BLaER1 treated with 17β-estradiol and CSF1 and Interleukin-3, amounts not matched to agents 10 nM and 100 nM (cell line): ENCODE results near the gene RHOU.

Experiments used
- H3K27ac ChIP-seq, 11 experiments: shearing (Covaris generic); formaldehyde crosslinking; 2 replicates each; pipeline ENCODE4 v1.8.1; 2022
- H3K27me3 ChIP-seq, 11 experiments: shearing (Covaris generic); formaldehyde crosslinking; 2 replicates each; pipeline ENCODE4 v1.8.1; 2022
- H3K36me3 ChIP-seq, 11 experiments: shearing (Covaris generic); formaldehyde crosslinking; 2 replicates each; pipeline ENCODE4 v1.8.1; 2022
- H3K4me1 ChIP-seq, 10 experiments: shearing (Covaris generic); formaldehyde crosslinking; 2 replicates each; pipeline ENCODE4 v1.8.1; 2022
- H3K4me2 ChIP-seq, 11 experiments: shearing (Covaris generic); formaldehyde crosslinking; 2 replicates each; pipeline ENCODE4 v1.8.1; 2022
- H3K4me3 ChIP-seq, 10 experiments: shearing (Covaris generic); formaldehyde crosslinking; 2 replicates each; pipeline ENCODE4 v1.8.1; 2022
- H3K9ac ChIP-seq, 11 experiments: shearing (Covaris generic); formaldehyde crosslinking; 2 replicates each; pipeline ENCODE4 v1.8.1; 2022
- H3K9me3 ChIP-seq, 11 experiments: shearing (Covaris generic); formaldehyde crosslinking; replicated peaks in 1 of 11; 2 replicates each; pipeline ENCODE4 v1.8.1; 2022
- H4K20me1 ChIP-seq, 11 experiments: shearing (Covaris generic); formaldehyde crosslinking; 2 replicates each; pipeline ENCODE4 v1.8.1; 2022
- Cebpa-rat ChIP-seq, 11 experiments: shearing (Covaris generic); IDR thresholded peaks; 2 replicates each; pipeline ENCODE4 v1.8.1; 2022

RHOU gene

GRCh38 chr1:228733576-228733975, 1.7 kb upstream of the RHOU start:
- no peak overlapping the region for H3K27ac ChIP-seq
- H3K4me3 ChIP-seq, result no peak overlapping the region
- H3K27me3 ChIP-seq, result peaks cover 0 to 55% (median 51%) of the 10 kb centered on the region in 11 experiments; a peak in 21 of 22 replicates
- peaks cover 0 to 17% (median 0%) of the 10 kb centered on the region in 11 experiments; a peak in 5 of 22 replicates for H4K20me1 ChIP-seq
- H3K9ac ChIP-seq, result no peak overlapping the region
- H3K4me2 ChIP-seq, result no peak overlapping the region
- H3K4me1 ChIP-seq, result peaks cover 0 to 26% (median 7%) of the 10 kb centered on the region in 10 experiments; a peak in 12 of 20 replicates
- TF ChIP-seq Cebpa-rat (IDR thresholded peaks at IDR 0.05), result no peak
- no peaks in the 10 kb centered on the region for H3K9me3 ChIP-seq
- H3K36me3 ChIP-seq, result peaks cover 0 to 15% (median 0%) of the 10 kb centered on the region in 11 experiments; a peak in 5 of 22 replicates

- Histone ChIP-seq H3K9ac (peak overlapping the region in 5 of 11 experiments; percentile 77 to 96 (median 83); a peak in 10 of 22 replicates), H3K4me2 (peak overlapping the region; percentile 85 to 95 (median 90)), H3K9me3 (no peaks in the 10 kb centered on the region), H3K27ac (peak overlapping the region in 4 of 11 experiments; percentile 80 to 91 (median 82); a peak in 7 of 22 replicates), H4K20me1 (peaks cover 0 to 42% (median 0%) of the 10 kb centered on the region in 11 experiments; a peak in 5 of 22 replicates), H3K4me1 (peaks cover 0 to 42% (median 7%) of the 10 kb centered on the region in 10 experiments; a peak in 12 of 20 replicates), H3K36me3 (peaks cover 0 to 36% (median 0%) of the 10 kb centered on the region in 11 experiments; a peak in 5 of 22 replicates), H3K27me3 (peaks cover 0 to 56% (median 54%) of the 10 kb centered on the region in 11 experiments; a peak in 21 of 22 replicates), H3K4me3 (peak overlapping the region in 9 of 10 experiments; percentile 62 to 81 (median 67); a peak in 19 of 20 replicates)
- no peak for TF ChIP-seq Cebpa-rat (IDR thresholded peaks at IDR 0.05)
Observed at GRCh38 chr1:228735871-228736586, 750 bp downstream of the RHOU start.

- peak overlapping the region in 4 of 10 experiments; percentile 62 to 81 (median 76); a peak in 8 of 20 replicates for H3K4me3 ChIP-seq
Observed at GRCh38 chr1:228736844-228737445, 1.7 kb downstream of the RHOU start.

GRCh38 chr1:228737601-228738041, 2.3 kb downstream of the RHOU start:
- Histone ChIP-seq H3K36me3 (peaks cover 0 to 51% (median 0%) of the 10 kb centered on the region in 11 experiments; a peak in 6 of 22 replicates), H3K4me3 (peak overlapping the region in 3 of 10 experiments; percentile 62 to 76 (median 75); a peak in 5 of 20 replicates), H4K20me1 (peaks cover 0 to 58% (median 0%) of the 10 kb centered on the region in 11 experiments; a peak in 6 of 22 replicates), H3K4me2 (peak overlapping the region in 4 of 11 experiments; percentile 27 to 90 (median 88); a peak in 7 of 22 replicates), H3K27ac (no peak overlapping the region), H3K4me1 (peaks cover 0 to 53% (median 7%) of the 10 kb centered on the region in 10 experiments; a peak in 12 of 20 replicates), H3K9me3 (no peaks in the 10 kb centered on the region), H3K27me3 (peaks cover 0 to 56% (median 51%) of the 10 kb centered on the region in 11 experiments; a peak in 21 of 22 replicates), H3K9ac (peak overlapping the region in 2 of 11 experiments; percentile 90 to 96; a peak in 2 of 22 replicates)
- no peak for TF ChIP-seq Cebpa-rat (IDR thresholded peaks at IDR 0.05)

More at GRCh38 chr1:228736844-228737445, 1.7 kb downstream of the RHOU start:
- Histone ChIP-seq H3K36me3 (peaks cover 0 to 46% (median 0%) of the 10 kb centered on the region in 11 experiments; a peak in 6 of 22 replicates), H3K4me2 (peak overlapping the region in 4 of 11 experiments; percentile 87 to 90 (median 88); a peak in 8 of 22 replicates), H3K4me1 (peaks cover 0 to 46% (median 7%) of the 10 kb centered on the region in 10 experiments; a peak in 12 of 20 replicates), H3K27ac (no peak overlapping the region; a peak in 1 of 22 replicates), H4K20me1 (peaks cover 0 to 51% (median 0%) of the 10 kb centered on the region in 11 experiments; a peak in 6 of 22 replicates), H3K9me3 (no peaks in the 10 kb centered on the region), H3K9ac (peak overlapping the region in 3 of 11 experiments; percentile 83 to 96 (median 90); a peak in 5 of 22 replicates), H3K27me3 (peaks cover 0 to 56% (median 54%) of the 10 kb centered on the region in 11 experiments; a peak in 21 of 22 replicates)
- TF ChIP-seq Cebpa-rat (IDR thresholded peaks at IDR 0.05), result no peak

- Histone ChIP-seq H4K20me1 (peaks cover 0 to 78% (median 0%) of the 10 kb centered on the region in 11 experiments; a peak in 7 of 22 replicates), H3K4me1 (peaks cover 0 to 53% (median 6%) of the 10 kb centered on the region in 10 experiments; a peak in 12 of 20 replicates), H3K27ac (no peak overlapping the region), H3K4me2 (peak overlapping the region in 3 of 11 experiments; percentile 43 to 90 (median 87); a peak in 5 of 22 replicates), H3K9ac (peak overlapping the region in 1 of 11 experiments; percentile 28; a peak in 1 of 22 replicates), H3K4me3 (no peak overlapping the region), H3K9me3 (no peaks in the 10 kb centered on the region), H3K27me3 (peaks cover 0 to 39% (median 35%) of the 10 kb centered on the region in 11 experiments; a peak in 21 of 22 replicates), H3K36me3 (peaks cover 0 to 73% (median 0%) of the 10 kb centered on the region in 11 experiments; a peak in 8 of 22 replicates)
- no peak for TF ChIP-seq Cebpa-rat (IDR thresholded peaks at IDR 0.05)
Observed at GRCh38 chr1:228739826-228740225, 4.5 kb downstream of the RHOU start.

GRCh38 chr1:228740543-228741317, 5.5 kb downstream of the RHOU start:
- no peaks in the 10 kb centered on the region for H3K9me3 ChIP-seq
- TF ChIP-seq Cebpa-rat (IDR thresholded peaks at IDR 0.05), result no peak
- H4K20me1 ChIP-seq, result peaks cover 0 to 86% (median 0%) of the 10 kb centered on the region in 11 experiments; a peak in 7 of 22 replicates
- H3K4me2 ChIP-seq, result peak overlapping the region in 2 of 11 experiments; percentile 44 to 87; a peak in 1 of 22 replicates
- H3K4me1 ChIP-seq, result peaks cover 0 to 53% (median 5%) of the 10 kb centered on the region in 10 experiments; a peak in 9 of 20 replicates
- H3K36me3 ChIP-seq, result peaks cover 0 to 82% (median 0%) of the 10 kb centered on the region in 11 experiments; a peak in 8 of 22 replicates
- no peak overlapping the region for H3K4me3 ChIP-seq
- H3K27ac ChIP-seq, result no peak overlapping the region
- H3K9ac ChIP-seq, result no peak overlapping the region
- H3K27me3 ChIP-seq, result peaks cover 0 to 30% (median 26%) of the 10 kb centered on the region in 11 experiments; a peak in 21 of 22 replicates

GRCh38 chr1:228742281-228742860, 7.1 kb downstream of the RHOU start:
- H3K4me2 ChIP-seq, result peak overlapping the region in 2 of 11 experiments; percentile 29 to 47; a peak in 4 of 22 replicates
- peaks cover 0 to 96% (median 0%) of the 10 kb centered on the region in 11 experiments; a peak in 8 of 22 replicates for H3K36me3 ChIP-seq
- peaks cover 0 to 13% (median 9%) of the 10 kb centered on the region in 11 experiments; a peak in 18 of 22 replicates for H3K27me3 ChIP-seq

More at GRCh38 chr1:228742281-228742860, 7.1 kb downstream of the RHOU start:
- peaks cover 0 to 48% (median 0%) of the 10 kb centered on the region in 10 experiments; a peak in 6 of 20 replicates for H3K4me1 ChIP-seq
- no peak overlapping the region for H3K9ac ChIP-seq
- no peak overlapping the region for H3K27ac ChIP-seq
- no peak overlapping the region for H3K4me3 ChIP-seq
- no peak for TF ChIP-seq Cebpa-rat (IDR thresholded peaks at IDR 0.05)
- H3K9me3 ChIP-seq, result no peaks in the 10 kb centered on the region
- H4K20me1 ChIP-seq, result peaks cover 0 to 83% (median 0%) of the 10 kb centered on the region in 11 experiments; a peak in 6 of 22 replicates
